ENCODE measurements around the gene CLPTM1.
"Not testable (repeated sequence)": the region's sequence is repeated elsewhere in the genome, so short reads cannot be mapped to it uniquely, and the experiment has no call there.

The CLPTM1 gene

GRCh38 chr19:44954649-44955504 lies at the start of gene CLPTM1:
CLPTM1 (plus strand) TSS chr19:44955380; CDS start chr19:44955396, 16 bp downstream.
- peak; percentile 95 for DNase-seq

GRCh38 chr19:44905437-44906160 lies 49.6 kb upstream of the CLPTM1 start, which contains the start of gene APOE:
APOE (plus strand) TSS chr19:44905796; CDS start chr19:44906625, 829 bp downstream.
- DNase-seq: no peak

- DNase-seq: no peak
These were observed 47.6 kb upstream of the CLPTM1 start for GRCh38 chr19:44907613-44908012.

GRCh38 chr19:44908074-44908835 lies 46.9 kb upstream of the CLPTM1 start:
- DNase-seq: no peak

- DNase-seq: no peak
These were observed 46.3 kb upstream of the CLPTM1 start for GRCh38 chr19:44908836-44909261.

- DNase-seq: no peak
These were observed 45.4 kb upstream of the CLPTM1 start for GRCh38 chr19:44909775-44910174.

- not testable (repeated sequence) for DNase-seq
These were observed 43.3 kb upstream of the CLPTM1 start for GRCh38 chr19:44911896-44912295.

GRCh38 chr19:44912854-44913253 lies 42.3 kb upstream of the CLPTM1 start:
- no peak for DNase-seq

GRCh38 chr19:44913512-44914432 lies 41.4 kb upstream of the CLPTM1 start:
- DNase-seq: not testable (repeated sequence)

- DNase-seq: peak; percentile 68 to 69
These were observed 40.6 kb upstream of the CLPTM1 start, which contains the start of gene APOC1 for GRCh38 chr19:44914433-44915206. APOC1 (plus strand) TSS chr19:44914608; CDS start chr19:44914892, 284 bp downstream.

- DNase-seq: no peak
These were observed 30.9 kb upstream of the CLPTM1 start for GRCh38 chr19:44924243-44924725.

- no peak for DNase-seq
These were observed 29.9 kb upstream of the CLPTM1 start for GRCh38 chr19:44925114-44925891.

- not testable (repeated sequence) for DNase-seq
These were observed 28.7 kb upstream of the CLPTM1 start for GRCh38 chr19:44926245-44927077.

GRCh38 chr19:44927746-44928145 lies 27.4 kb upstream of the CLPTM1 start:
- DNase-seq: no peak

GRCh38 chr19:44930088-44930487 lies 25.1 kb upstream of the CLPTM1 start:
- no peak for DNase-seq

- no peak for DNase-seq
These were observed 23.6 kb upstream of the CLPTM1 start for GRCh38 chr19:44931541-44931940.

- no peak for DNase-seq
These were observed 15.5 kb upstream of the CLPTM1 start for GRCh38 chr19:44939668-44940067.

- no peak for DNase-seq
These were observed 13.1 kb upstream of the CLPTM1 start, which contains the start of gene APOC4 for GRCh38 chr19:44942067-44942571. APOC4 (plus strand) TSS chr19:44942237; CDS start chr19:44942278, 41 bp downstream.

- DNase-seq: no peak
These were observed 11.4 kb upstream of the CLPTM1 start for GRCh38 chr19:44943801-44944249.
